IMR-90 (cell line): ENCODE results near the gene TRHDE.

ENCODE experiments used
- CTCF ChIP-seq: conservative IDR thresholded peaks from 2 replicates; pipeline ENCODE4 v1.5.1; 2012; ENCODE audit warnings: mild to moderate bottlenecking, low read depth, low read length, improper control_type of control experiment
- MXI1 ChIP-seq: IDR thresholded peaks from 2 replicates; pipeline ENCODE4 v1.6.1; 2012; ENCODE audit warnings: low read depth, mild to moderate bottlenecking, low read length, moderate library complexity, borderline replicate concordance
- POLR2A ChIP-seq: IDR thresholded peaks from 2 replicates; pipeline ENCODE4 v1.6.1; 2012; ENCODE audit warnings: mild to moderate bottlenecking, low read depth, low read length
- RAD21 ChIP-seq: IDR thresholded peaks from 2 replicates; pipeline ENCODE4 v1.6.1; 2012; ENCODE audit warnings: low read length, improper control_type of control experiment

GRCh38 chr12:72270246-72270645 is 1.9 kb upstream of the TRHDE start:
- no peak for TF ChIP-seq CTCF
- TF ChIP-seq MXI1, result no peak
- TF ChIP-seq POLR2A, result no peak
- TF ChIP-seq RAD21, result no peak
